Fibroblast of lung (primary cell): ENCODE data around the gene PRC1.

Experiments used
- EZH2 ChIP-seq: IDR thresholded peaks from 2 replicates; pipeline ENCODE4 v1.5.1; 2012; ENCODE audit warnings: low read length, control low read depth, mild to moderate bottlenecking; ENCODE audit errors: missing control alignments
- TF ChIP-seq, protein P1 (sequence below), 2 donors: IDR thresholded peaks in 1 of 2; conservative IDR thresholded peaks in 1 of 2; 1 replicate in 1 of 2; 2 replicates in 1 of 2; pipeline ENCODE4 v1.5.1; 2011 to 2012; ENCODE audit warnings: low read length in 2 of 2, control low read depth in 1 of 2, inconsistent platforms in 1 of 2, low read depth in 1 of 2, mild to moderate bottlenecking in 1 of 2

DNA sequence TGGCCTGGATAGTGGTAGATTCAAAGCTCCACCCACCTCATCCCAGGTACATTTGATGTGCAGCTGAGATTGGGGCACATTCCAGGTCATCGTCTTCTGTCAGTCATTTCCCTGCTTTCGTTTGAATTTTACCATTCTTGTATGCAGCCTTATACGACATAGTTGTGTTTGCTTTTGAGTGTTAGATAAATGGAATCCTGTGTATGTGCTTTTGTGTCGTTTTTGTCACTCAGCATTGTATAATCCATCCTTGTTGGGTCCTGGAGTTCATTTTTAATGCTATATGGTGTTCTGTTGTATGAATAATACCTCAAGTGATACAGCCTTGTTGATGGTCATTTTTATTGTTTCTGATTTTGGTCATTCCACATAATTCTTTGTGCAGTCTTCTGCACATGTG is 32.3 kb downstream of the PRC1 start:
- TF ChIP-seq, protein P1, sequence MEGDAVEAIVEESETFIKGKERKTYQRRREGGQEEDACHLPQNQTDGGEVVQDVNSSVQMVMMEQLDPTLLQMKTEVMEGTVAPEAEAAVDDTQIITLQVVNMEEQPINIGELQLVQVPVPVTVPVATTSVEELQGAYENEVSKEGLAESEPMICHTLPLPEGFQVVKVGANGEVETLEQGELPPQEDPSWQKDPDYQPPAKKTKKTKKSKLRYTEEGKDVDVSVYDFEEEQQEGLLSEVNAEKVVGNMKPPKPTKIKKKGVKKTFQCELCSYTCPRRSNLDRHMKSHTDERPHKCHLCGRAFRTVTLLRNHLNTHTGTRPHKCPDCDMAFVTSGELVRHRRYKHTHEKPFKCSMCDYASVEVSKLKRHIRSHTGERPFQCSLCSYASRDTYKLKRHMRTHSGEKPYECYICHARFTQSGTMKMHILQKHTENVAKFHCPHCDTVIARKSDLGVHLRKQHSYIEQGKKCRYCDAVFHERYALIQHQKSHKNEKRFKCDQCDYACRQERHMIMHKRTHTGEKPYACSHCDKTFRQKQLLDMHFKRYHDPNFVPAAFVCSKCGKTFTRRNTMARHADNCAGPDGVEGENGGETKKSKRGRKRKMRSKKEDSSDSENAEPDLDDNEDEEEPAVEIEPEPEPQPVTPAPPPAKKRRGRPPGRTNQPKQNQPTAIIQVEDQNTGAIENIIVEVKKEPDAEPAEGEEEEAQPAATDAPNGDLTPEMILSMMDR (conservative IDR thresholded peaks at IDR 0.05 in 1 of 2, IDR thresholded peaks at IDR 0.05 in 1 of 2; ENCODE audit: low read depth in 1 of 2, low read length in 2 of 2) = no peak
- TF ChIP-seq EZH2 = no peak
